GM10266 (cell line): ENCODE data around the gene EYA3.

Source experiments
- DNase-seq: peaks from one replicate; pipeline ENCODE4 v3.0.0; 2012; ENCODE audit errors: extremely low spot score
- CTCF ChIP-seq: IDR thresholded peaks from 2 replicates; pipeline ENCODE4 v1.5.1; 2012; ENCODE audit warnings: mild to moderate bottlenecking, low read depth; ENCODE audit not compliant: control insufficient read depth, insufficient read depth; ENCODE audit errors: missing control alignments

The EYA3 gene

DNA sequence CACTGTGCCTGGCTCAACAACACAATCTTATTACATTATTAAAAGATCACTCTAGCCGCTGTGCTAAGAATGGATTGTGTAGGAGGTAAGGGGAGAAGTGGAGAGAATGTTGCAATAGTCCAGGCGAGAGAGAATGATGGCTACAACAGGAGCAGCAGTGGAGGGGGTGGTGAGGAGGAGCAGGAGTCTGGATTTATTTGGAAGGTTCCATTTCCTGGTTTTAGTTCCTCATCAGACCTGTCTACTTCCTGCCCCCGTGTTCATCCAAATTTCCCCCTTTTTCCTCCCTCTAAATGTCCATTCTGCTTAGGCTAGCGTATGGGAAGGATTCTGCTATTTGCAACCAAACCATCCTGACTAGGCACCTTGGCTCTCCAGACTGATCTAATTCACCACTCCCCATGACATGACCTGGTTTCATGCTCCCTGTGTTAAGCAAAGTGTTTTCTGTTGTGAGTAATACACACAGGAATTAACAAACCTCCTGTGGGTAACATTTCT, 35.1 kb upstream of the EYA3 start:
- TF ChIP-seq CTCF: no peak
- no peak for DNase-seq

GRCh38 chr1:28122183-28122582, 33.8 kb upstream of the EYA3 start:
- TF ChIP-seq CTCF: no peak
- DNase-seq: no peak

DNA sequence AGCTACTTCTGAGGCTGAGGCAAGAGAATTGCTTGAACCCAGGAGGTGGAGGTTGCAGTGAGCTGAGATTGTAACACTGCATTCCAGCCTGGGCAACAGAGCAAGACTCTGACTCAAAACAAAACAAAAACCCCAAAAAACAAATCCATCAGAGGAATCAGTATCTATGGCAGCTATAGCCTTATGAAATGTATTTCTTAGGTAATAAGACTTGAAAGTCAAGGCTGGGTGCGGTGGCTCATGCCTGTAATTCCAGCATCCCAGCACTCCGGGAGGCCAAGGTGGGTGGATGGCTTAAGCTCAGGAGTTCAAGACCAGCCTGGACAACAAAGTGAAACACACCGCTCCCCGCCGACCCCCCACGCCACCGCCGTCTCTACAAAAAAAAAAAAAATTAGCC, 31.1 kb upstream of the EYA3 start:
- no peak for TF ChIP-seq CTCF
- DNase-seq: no peak

DNA sequence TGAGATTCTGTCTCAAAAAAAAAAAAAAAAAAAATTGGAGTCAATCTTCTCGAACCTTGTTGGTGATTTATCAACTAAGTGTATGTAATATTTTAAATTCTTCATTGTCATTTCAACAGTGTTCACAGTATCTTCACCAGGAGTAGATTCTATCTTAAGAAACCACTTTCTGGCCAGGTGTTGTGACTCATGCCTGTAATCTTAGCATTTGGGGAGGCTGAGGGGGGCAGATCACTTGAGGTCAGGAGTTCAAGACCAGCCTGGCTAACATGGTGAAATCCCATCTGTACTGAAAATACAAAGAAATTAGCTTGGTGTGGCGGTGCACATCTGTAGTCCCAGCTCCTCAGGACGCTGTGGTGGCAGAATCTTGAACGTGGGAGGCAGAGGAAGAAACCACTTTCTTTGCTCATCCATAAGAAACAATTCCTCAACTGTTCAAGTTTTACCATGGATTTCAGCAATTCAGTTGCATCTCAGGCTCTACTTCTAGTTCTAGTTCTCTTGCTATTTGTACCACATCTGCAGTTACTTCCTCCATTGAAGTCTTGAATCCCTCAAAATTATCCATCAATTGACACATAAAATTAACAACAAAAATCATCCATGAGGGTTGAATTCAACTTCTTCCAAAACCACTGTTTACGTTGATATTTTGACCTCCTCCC, 30.4 kb upstream of the EYA3 start:
- DNase-seq: no peak
- TF ChIP-seq CTCF: no peak

GRCh38 chr1:28115267-28115666, 26.9 kb upstream of the EYA3 start:
- no peak for TF ChIP-seq CTCF
- DNase-seq: no peak

DNA sequence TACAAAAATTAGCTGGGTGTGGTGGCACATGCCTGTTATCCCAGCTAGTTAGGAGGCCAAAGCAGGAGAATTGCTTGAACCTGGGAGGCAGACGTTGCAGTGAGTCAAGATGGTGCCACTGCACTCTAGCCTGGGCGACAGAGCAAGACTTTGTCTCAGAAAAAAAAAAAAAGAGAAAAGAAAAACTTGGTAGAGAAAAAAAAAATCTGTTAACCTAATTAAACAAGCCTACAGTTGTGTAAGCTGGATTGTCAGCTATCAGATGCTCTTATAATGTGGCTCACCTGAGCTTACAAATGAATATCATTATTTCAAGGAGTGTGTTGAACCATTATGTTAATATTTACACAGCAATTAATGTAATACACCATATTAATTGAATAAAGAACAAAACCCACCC, 26.4 kb upstream of the EYA3 start:
- no peak for TF ChIP-seq CTCF
- no peak for DNase-seq

DNA sequence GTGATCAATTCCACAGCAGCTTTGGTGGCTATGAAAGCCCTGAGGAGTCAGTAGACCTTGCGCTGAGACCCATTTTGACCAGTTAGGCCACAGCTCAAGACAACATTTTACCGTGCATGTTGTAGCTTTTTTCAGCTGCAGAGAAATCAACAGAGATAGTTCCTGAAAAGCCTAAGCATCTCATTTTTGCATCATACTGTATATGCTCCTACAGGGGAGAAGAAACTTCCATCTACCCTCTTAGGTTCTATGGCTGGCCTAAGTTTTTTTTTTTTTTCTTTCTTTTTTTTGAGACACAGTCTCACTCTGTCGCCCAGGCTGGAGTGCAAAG, 24.8 kb upstream of the EYA3 start:
- no peak for DNase-seq
- TF ChIP-seq CTCF: no peak
